Retinal pigment epithelial cell (primary cell): ENCODE results near the gene CHD2.
"Not testable (repeated sequence)": the region's sequence is repeated elsewhere in the genome, so short reads cannot be mapped to it uniquely, and the experiment has no call there.

Experiments used
- DNase-seq: peaks from one replicate; pipeline ENCODE4 v3.0.0-alpha.2; 2010; ENCODE audit warnings: low read depth
- H3K4me3 ChIP-seq: 2 replicates; pipeline ENCODE4 v1.5.1; 2011; ENCODE audit warnings: mild to moderate bottlenecking, low read length, control low read depth, moderate library complexity
- TF ChIP-seq, protein P1 (sequence below): conservative IDR thresholded peaks from 2 replicates; pipeline ENCODE4 v1.5.1; 2011; ENCODE audit warnings: low read depth, low read length, control low read depth, inconsistent platforms

CHD2 gene

GRCh38 chr15:93058904-93059427 is 158.8 kb downstream of the CHD2 start:
- TF ChIP-seq, protein P1, sequence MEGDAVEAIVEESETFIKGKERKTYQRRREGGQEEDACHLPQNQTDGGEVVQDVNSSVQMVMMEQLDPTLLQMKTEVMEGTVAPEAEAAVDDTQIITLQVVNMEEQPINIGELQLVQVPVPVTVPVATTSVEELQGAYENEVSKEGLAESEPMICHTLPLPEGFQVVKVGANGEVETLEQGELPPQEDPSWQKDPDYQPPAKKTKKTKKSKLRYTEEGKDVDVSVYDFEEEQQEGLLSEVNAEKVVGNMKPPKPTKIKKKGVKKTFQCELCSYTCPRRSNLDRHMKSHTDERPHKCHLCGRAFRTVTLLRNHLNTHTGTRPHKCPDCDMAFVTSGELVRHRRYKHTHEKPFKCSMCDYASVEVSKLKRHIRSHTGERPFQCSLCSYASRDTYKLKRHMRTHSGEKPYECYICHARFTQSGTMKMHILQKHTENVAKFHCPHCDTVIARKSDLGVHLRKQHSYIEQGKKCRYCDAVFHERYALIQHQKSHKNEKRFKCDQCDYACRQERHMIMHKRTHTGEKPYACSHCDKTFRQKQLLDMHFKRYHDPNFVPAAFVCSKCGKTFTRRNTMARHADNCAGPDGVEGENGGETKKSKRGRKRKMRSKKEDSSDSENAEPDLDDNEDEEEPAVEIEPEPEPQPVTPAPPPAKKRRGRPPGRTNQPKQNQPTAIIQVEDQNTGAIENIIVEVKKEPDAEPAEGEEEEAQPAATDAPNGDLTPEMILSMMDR, result no peak
- no peak overlapping the region for H3K4me3 ChIP-seq
- DNase-seq, result no peak

GRCh38 chr15:93059442-93059841 is 159.3 kb downstream of the CHD2 start:
- no peak for DNase-seq
- TF ChIP-seq, protein P1, result no peak
- no peak overlapping the region for H3K4me3 ChIP-seq

- no peak for DNase-seq
- H3K4me3 ChIP-seq, result no peak overlapping the region
- TF ChIP-seq, protein P1, result no peak
Observed at GRCh38 chr15:93060336-93061248, 160.5 kb downstream of the CHD2 start.

- DNase-seq, H3K4me3 ChIP-seq: not testable (repeated sequence)
Observed at GRCh38 chr15:93062628-93063261, 162.6 kb downstream of the CHD2 start.

DNA sequence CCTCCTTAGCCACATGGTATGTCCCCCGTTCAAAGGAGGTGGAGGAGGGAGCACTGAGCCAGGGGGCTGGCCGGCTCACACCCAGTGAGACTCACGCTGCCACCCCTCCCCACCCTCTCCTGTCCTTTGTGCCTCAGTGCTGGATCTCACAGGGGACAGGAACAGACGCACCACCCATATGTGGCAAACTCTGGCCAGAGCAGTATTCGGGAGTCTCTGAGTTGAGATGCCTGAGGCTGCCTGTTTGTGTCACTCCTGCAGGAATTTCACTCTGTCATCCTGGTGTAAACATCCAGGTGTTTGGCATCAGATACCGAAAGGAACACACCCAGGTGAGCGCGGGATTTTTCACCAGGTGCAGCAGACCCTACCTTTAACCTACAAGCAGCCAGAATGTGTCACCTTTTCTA is 163.1 kb downstream of the CHD2 start:
- TF ChIP-seq, protein P1, result no peak
- H3K4me3 ChIP-seq, result no peak overlapping the region
- DNase-seq, result no peak

- H3K4me3 ChIP-seq, result no peak overlapping the region
- TF ChIP-seq, protein P1, result no peak
- DNase-seq, result no peak
Observed at GRCh38 chr15:93063796-93064690, 163.9 kb downstream of the CHD2 start.

- no peak overlapping the region for H3K4me3 ChIP-seq
- no peak for DNase-seq
- TF ChIP-seq, protein P1, result no peak
Observed at GRCh38 chr15:93065641-93066045, 165.5 kb downstream of the CHD2 start.
